KMS-11 (cell line): Measurements from ENCODE around the gene ZNF367.

ENCODE experiments used
- H2AFZ ChIP-seq: fragments of 200-600 bp; sonication (generic); 2 replicates; pipeline ENCODE4 v1.6.1; 2016; ENCODE audit warnings: antibody characterized with exemption, mixed run types, low read depth
- H3K27ac ChIP-seq: fragments of 200-600 bp; sonication (generic); 2 replicates; pipeline ENCODE4 v1.6.1; 2016; ENCODE audit warnings: mild to moderate bottlenecking, mixed run types
- H3K27me3 ChIP-seq: fragments of 200-600 bp; sonication (generic); 2 replicates; pipeline ENCODE4 v1.6.1; 2017; ENCODE audit warnings: mild to moderate bottlenecking, low read depth, mixed run types, moderate library complexity; ENCODE audit not compliant: insufficient read depth
- H3K36me3 ChIP-seq: fragments of 200-600 bp; sonication (generic); 2 replicates; pipeline ENCODE4 v1.6.1; 2017; ENCODE audit warnings: mild to moderate bottlenecking, mixed run types; ENCODE audit not compliant: insufficient read depth
- H3K4me1 ChIP-seq: fragments of 200-600 bp; sonication (generic); 2 replicates; pipeline ENCODE4 v1.6.1; 2016; ENCODE audit warnings: mild to moderate bottlenecking, low read depth, mixed run types; ENCODE audit not compliant: poor library complexity, severe bottlenecking
- H3K4me2 ChIP-seq: fragments of 200-600 bp; sonication (generic); 2 replicates; pipeline ENCODE4 v1.7.0; 2016; ENCODE audit warnings: mild to moderate bottlenecking, mixed run types
- H3K4me3 ChIP-seq: fragments of 200-600 bp; sonication (generic); IDR thresholded peaks from 2 replicates; pipeline ENCODE4 v1.6.1; 2017; ENCODE audit warnings: low read depth, low read length, mixed read lengths; ENCODE audit not compliant: insufficient read depth
- H3K79me2 ChIP-seq: fragments of 200-600 bp; sonication (generic); 2 replicates; pipeline ENCODE4 v1.6.1; 2016; ENCODE audit warnings: low read depth, mixed run types; ENCODE audit not compliant: insufficient read depth
- H3K9ac ChIP-seq: fragments of 200-600 bp; sonication (generic); 2 replicates; pipeline ENCODE4 v1.6.1; 2016; ENCODE audit warnings: mild to moderate bottlenecking, mixed run types
- H4K20me1 ChIP-seq: fragments of 200-600 bp; sonication (generic); 2 replicates; pipeline ENCODE4 v1.6.1; 2016; ENCODE audit warnings: mild to moderate bottlenecking, mixed run types; ENCODE audit not compliant: insufficient read depth
- CTCF ChIP-seq: fragments of 200-600 bp; sonication (generic); conservative IDR thresholded peaks from 2 replicates; pipeline ENCODE4 v1.6.1; 2017; ENCODE audit warnings: low read depth, mild to moderate bottlenecking, antibody characterized with exemption, low read length, moderate library complexity, mixed read lengths

ZNF367 gene

GRCh38 chr9:96436456-96437126 lies 18.4 kb upstream of the ZNF367 start:
- H3K9ac ChIP-seq, result no peak overlapping the region
- H3K79me2 ChIP-seq, result no peaks in the 10 kb centered on the region
- no peaks in the 10 kb centered on the region for H3K36me3 ChIP-seq
- no peak overlapping the region for H3K27ac ChIP-seq
- H3K4me1 ChIP-seq, result no peaks in the 10 kb centered on the region
- TF ChIP-seq CTCF, result no peak
- no peaks in the 10 kb centered on the region for H4K20me1 ChIP-seq
- no peak overlapping the region for H3K4me2 ChIP-seq
- no peaks in the 10 kb centered on the region for H3K27me3 ChIP-seq
- no peak overlapping the region for H2AFZ ChIP-seq
- no peak overlapping the region for H3K4me3 ChIP-seq

GRCh38 chr9:96436063-96436455 lies 17.9 kb upstream of the ZNF367 start:
- H3K27me3 ChIP-seq, result no peaks in the 10 kb centered on the region
- no peaks in the 10 kb centered on the region for H3K79me2 ChIP-seq
- no peak overlapping the region for H3K27ac ChIP-seq
- no peak overlapping the region for H3K4me3 ChIP-seq
- H4K20me1 ChIP-seq, result no peaks in the 10 kb centered on the region
- no peak overlapping the region for H3K9ac ChIP-seq
- no peaks in the 10 kb centered on the region for H3K4me1 ChIP-seq
- H3K4me2 ChIP-seq, result no peak overlapping the region
- TF ChIP-seq CTCF, result no peak
- no peaks in the 10 kb centered on the region for H3K36me3 ChIP-seq
- no peak overlapping the region for H2AFZ ChIP-seq

GRCh38 chr9:96435345-96435744 lies 17.2 kb upstream of the ZNF367 start:
- Histone ChIP-seq H3K27ac (no peak overlapping the region), H2AFZ (no peak overlapping the region), H3K4me3 (no peak overlapping the region), H3K4me1 (no peaks in the 10 kb centered on the region), H3K27me3 (no peaks in the 10 kb centered on the region), H3K36me3 (no peaks in the 10 kb centered on the region), H3K9ac (no peak overlapping the region), H4K20me1 (no peaks in the 10 kb centered on the region), H3K79me2 (no peaks in the 10 kb centered on the region), H3K4me2 (no peak overlapping the region)
- TF ChIP-seq CTCF, result no peak

GRCh38 chr9:96430377-96430776 lies 12.2 kb upstream of the ZNF367 start:
- TF ChIP-seq CTCF, result no peak
- Histone ChIP-seq H2AFZ (no peak overlapping the region), H3K79me2 (no peaks in the 10 kb centered on the region), H3K4me1 (no peaks in the 10 kb centered on the region), H3K36me3 (no peaks in the 10 kb centered on the region), H3K27me3 (no peaks in the 10 kb centered on the region), H3K27ac (no peak overlapping the region), H3K4me2 (no peak overlapping the region), H4K20me1 (no peaks in the 10 kb centered on the region), H3K4me3 (no peak overlapping the region), H3K9ac (no peak overlapping the region)
